ENCODE results near the gene HOXA1.

HOXA1 gene

DNA sequence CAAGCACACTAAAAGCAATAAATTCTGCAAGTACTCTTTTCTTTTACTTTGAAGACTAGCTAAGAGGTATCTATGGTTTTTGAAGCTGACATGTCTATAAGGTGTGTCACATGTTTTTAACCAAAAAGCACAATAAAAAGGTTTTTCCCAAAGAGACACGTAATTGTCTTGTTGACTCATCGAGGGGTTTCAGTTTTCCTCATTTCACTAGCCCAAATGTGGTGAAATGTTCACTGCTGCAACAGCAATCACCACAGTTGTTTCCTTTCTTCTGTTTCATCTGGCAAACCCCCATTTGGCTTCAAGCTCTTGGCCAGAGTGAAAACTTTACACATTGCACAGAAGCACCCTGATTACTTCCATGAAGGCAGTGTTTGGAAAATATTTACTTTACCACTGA is 38.6 kb upstream of the HOXA1 start (continued):
- no peak for TF ChIP-seq ZNF530 (tag by site-specific recombination; IDR thresholded peaks at IDR 0.05; ENCODE audit: low read depth)
- no peak for TF ChIP-seq ZNF704 (tag by site-specific recombination; IDR thresholded peaks at IDR 0.05)
- no peak for TF ChIP-seq ZFP41 (tag by site-specific recombination; IDR thresholded peaks at IDR 0.05; ENCODE audit: borderline replicate concordance)
- no peak for TF ChIP-seq RBAK (tag by site-specific recombination; IDR thresholded peaks at IDR 0.05)
- no peak for TF ChIP-seq GLI2 (tag by site-specific recombination; IDR thresholded peaks at IDR 0.05; ENCODE audit: borderline replicate concordance, low read depth)
- no peak for TF ChIP-seq KLF17 (tag by site-specific recombination; IDR thresholded peaks at IDR 0.05)
- TF ChIP-seq ELK4 (IDR thresholded peaks at IDR 0.05; ENCODE audit: borderline replicate concordance, low read depth, low read length): no peak
- no peak for TF ChIP-seq ZNF600 (tag by site-specific recombination; IDR thresholded peaks at IDR 0.05)
- no peak for TF ChIP-seq ZNF2 (tag by site-specific recombination; IDR thresholded peaks at IDR 0.05)
- no peak for TF ChIP-seq ZSCAN23 (tag by site-specific recombination; IDR thresholded peaks at IDR 0.05)
- no peak for TF ChIP-seq ZNF837 (tag by site-specific recombination; IDR thresholded peaks at IDR 0.05)
- TF ChIP-seq GLI4 (tag by site-specific recombination; IDR thresholded peaks at IDR 0.05): no peak
- TF ChIP-seq, protein P1, sequence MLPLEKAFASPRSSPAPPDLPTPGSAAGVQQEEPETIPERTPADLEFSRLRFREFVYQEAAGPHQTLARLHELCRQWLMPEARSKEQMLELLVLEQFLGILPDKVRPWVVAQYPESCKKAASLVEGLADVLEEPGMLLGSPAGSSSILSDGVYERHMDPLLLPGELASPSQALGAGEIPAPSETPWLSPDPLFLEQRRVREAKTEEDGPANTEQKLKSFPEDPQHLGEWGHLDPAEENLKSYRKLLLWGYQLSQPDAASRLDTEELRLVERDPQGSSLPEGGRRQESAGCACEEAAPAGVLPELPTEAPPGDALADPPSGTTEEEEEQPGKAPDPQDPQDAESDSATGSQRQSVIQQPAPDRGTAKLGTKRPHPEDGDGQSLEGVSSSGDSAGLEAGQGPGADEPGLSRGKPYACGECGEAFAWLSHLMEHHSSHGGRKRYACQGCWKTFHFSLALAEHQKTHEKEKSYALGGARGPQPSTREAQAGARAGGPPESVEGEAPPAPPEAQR (tag by site-specific recombination; IDR thresholded peaks at IDR 0.05): no peak
- no peak for TF ChIP-seq MZF1 (tag by site-specific recombination; IDR thresholded peaks at IDR 0.05; ENCODE audit: borderline replicate concordance)
- no peak for TF ChIP-seq ZNF16 (tag by site-specific recombination; IDR thresholded peaks at IDR 0.05; ENCODE audit: low read depth)
- no peak for TF ChIP-seq ZBTB1 (tag by site-specific recombination; IDR thresholded peaks at IDR 0.05)
- no peak for TF ChIP-seq ZNF776 (tag by site-specific recombination; IDR thresholded peaks at IDR 0.05; ENCODE audit: borderline replicate concordance)
- peak; percentile 57 for TF ChIP-seq PRDM1 (tag by site-specific recombination; IDR thresholded peaks at IDR 0.05)
- TF ChIP-seq FEZF1 (tag by site-specific recombination; IDR thresholded peaks at IDR 0.05): peak; percentile 92
- TF ChIP-seq, protein P2, sequence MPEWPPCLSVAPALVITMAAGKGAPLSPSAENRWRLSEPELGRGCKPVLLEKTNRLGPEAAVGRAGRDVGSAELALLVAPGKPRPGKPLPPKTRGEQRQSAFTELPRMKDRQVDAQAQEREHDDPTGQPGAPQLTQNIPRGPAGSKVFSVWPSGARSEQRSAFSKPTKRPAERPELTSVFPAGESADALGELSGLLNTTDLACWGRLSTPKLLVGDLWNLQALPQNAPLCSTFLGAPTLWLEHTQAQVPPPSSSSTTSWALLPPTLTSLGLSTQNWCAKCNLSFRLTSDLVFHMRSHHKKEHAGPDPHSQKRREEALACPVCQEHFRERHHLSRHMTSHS (tag by site-specific recombination; IDR thresholded peaks at IDR 0.05): no peak
- no peak for TF ChIP-seq ZNF184 (tag by site-specific recombination; IDR thresholded peaks at IDR 0.05)
- no peak for TF ChIP-seq ZFP37 (tag by site-specific recombination; IDR thresholded peaks at IDR 0.05)
- no peak for TF ChIP-seq ZNF394 (tag by site-specific recombination; IDR thresholded peaks at IDR 0.05; ENCODE audit: borderline replicate concordance)
- TF ChIP-seq ZEB2 (tag by site-specific recombination; IDR thresholded peaks at IDR 0.05): peak; percentile 88
- TF ChIP-seq HOXA7 (CRISPR knock-in tag; IDR thresholded peaks at IDR 0.05; ENCODE audit: borderline replicate concordance): no peak
- no peak for TF ChIP-seq ZBTB7A (tag by site-specific recombination; IDR thresholded peaks at IDR 0.05; ENCODE audit: low read depth)
- no peak for TF ChIP-seq TSHZ1 (tag by site-specific recombination; IDR thresholded peaks at IDR 0.05; ENCODE audit: borderline replicate concordance)
- TF ChIP-seq YY2 (tag by site-specific recombination; IDR thresholded peaks at IDR 0.05): no peak
- TF ChIP-seq ZNF266 (tag by site-specific recombination; IDR thresholded peaks at IDR 0.05; ENCODE audit: low read depth): no peak
- no peak for TF ChIP-seq ZNF624 (tag by site-specific recombination; IDR thresholded peaks at IDR 0.05)
- peak; percentile 68; the same call in 1 of the 2 replicates for TF ChIP-seq GFI1B (tag by site-specific recombination; IDR thresholded peaks at IDR 0.05)
- TF ChIP-seq, protein P3, sequence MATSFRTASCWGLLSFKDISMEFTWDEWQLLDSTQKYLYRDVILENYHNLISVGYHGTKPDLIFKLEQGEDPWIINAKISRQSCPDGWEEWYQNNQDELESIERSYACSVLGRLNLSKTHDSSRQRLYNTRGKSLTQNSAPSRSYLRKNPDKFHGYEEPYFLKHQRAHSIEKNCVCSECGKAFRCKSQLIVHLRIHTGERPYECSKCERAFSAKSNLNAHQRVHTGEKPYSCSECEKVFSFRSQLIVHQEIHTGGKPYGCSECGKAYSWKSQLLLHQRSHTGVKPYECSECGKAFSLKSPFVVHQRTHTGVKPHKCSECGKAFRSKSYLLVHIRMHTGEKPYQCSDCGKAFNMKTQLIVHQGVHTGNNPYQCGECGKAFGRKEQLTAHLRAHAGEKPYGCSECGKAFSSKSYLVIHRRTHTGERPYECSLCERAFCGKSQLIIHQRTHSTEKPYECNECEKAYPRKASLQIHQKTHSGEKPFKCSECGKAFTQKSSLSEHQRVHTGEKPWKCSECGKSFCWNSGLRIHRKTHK (tag by site-specific recombination; IDR thresholded peaks at IDR 0.05): no peak

Measured in HEK293 (cell line).